Measurements from ENCODE around the gene NF1.

NF1 gene

DNA sequence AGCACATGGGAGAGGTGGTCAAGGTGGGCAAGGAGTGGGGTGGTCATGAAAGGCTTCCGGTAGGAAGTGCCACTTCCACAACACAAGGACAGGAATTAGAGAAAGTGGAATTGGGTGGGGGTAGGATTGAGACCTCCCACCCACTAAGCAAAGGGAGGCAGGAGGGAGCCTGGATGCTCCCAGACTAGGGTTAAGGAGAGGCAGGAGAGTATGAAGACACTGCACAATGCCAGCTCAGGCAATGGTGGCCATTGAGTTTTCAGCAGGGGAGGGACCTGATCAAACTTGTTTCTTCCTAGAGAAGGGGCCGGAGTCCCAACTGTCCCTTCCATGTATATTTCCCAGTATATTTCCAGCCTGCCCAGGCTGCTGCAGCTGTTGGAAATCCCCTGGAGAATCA lies 293.6 kb downstream of the NF1 start:
- POLR2A ChIA-PET: no interaction called here
- no peaks in the 10 kb centered on the region for H3K36me3 ChIP-seq (ENCODE audit: control insufficient read depth in 2 of 2, insufficient read depth in 1 of 2, low read length in 2 of 2)
- no peak for TF ChIP-seq ZNF423 (tag by site-specific recombination; IDR thresholded peaks at IDR 0.05)
- no peak for TF ChIP-seq ZNF23 (tag by site-specific recombination; IDR thresholded peaks at IDR 0.05; ENCODE audit: borderline replicate concordance)
- TF ChIP-seq HIC1 (tag by site-specific recombination; IDR thresholded peaks at IDR 0.05): no peak
- no peak for TF ChIP-seq SCRT2 (tag by site-specific recombination; IDR thresholded peaks at IDR 0.05)
- TF ChIP-seq, protein P1, sequence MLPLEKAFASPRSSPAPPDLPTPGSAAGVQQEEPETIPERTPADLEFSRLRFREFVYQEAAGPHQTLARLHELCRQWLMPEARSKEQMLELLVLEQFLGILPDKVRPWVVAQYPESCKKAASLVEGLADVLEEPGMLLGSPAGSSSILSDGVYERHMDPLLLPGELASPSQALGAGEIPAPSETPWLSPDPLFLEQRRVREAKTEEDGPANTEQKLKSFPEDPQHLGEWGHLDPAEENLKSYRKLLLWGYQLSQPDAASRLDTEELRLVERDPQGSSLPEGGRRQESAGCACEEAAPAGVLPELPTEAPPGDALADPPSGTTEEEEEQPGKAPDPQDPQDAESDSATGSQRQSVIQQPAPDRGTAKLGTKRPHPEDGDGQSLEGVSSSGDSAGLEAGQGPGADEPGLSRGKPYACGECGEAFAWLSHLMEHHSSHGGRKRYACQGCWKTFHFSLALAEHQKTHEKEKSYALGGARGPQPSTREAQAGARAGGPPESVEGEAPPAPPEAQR (tag by site-specific recombination; IDR thresholded peaks at IDR 0.05): no peak
- no peak for TF ChIP-seq ZNF521 (tag by site-specific recombination; IDR thresholded peaks at IDR 0.05)
- no peak for TF ChIP-seq ZFHX2 (tag by site-specific recombination; conservative IDR thresholded peaks at IDR 0.05)
- TF ChIP-seq ZNF600 (tag by site-specific recombination; IDR thresholded peaks at IDR 0.05): 0 out of 2 replicates have a peak, but pooled peaks have one; percentile 24
- no peak overlapping the region for H3K4me3 ChIP-seq (ENCODE audit: low read depth, low read length)
- CTCF ChIA-PET: interaction anchor here (0.6 to 3.5 kb wide), 8 partner anchors 10 to 291 kb away, joined by 3 to 43 read pairs (median 8); no protein-coding TSS in a partner anchor
- H3K4me1 ChIP-seq (ENCODE audit: control insufficient read depth, insufficient read depth, low read length): no peaks in the 10 kb centered on the region
- no peak overlapping the region for H3K27ac ChIP-seq (ENCODE audit: extremely low read depth, low read depth, low read length)
- H3K9me3 ChIP-seq (ENCODE audit: control insufficient read depth, insufficient read depth, low read depth, low read length): no peaks in the 10 kb centered on the region

- H3K4me1 ChIP-seq (ENCODE audit: control insufficient read depth, insufficient read depth, low read length): no peaks in the 10 kb centered on the region
- POLR2A ChIA-PET: interaction anchor here (0.8 to 1.0 kb wide), 2 partner anchors 482 to 558 kb away, joined by 3 read pairs; partner anchors contain the start of gene ATAD5
- no peak overlapping the region for H3K4me3 ChIP-seq (ENCODE audit: low read depth, low read length)
- CTCF ChIA-PET: interaction anchor here (0.5 to 3.5 kb wide), 31 partner anchors 9 to 1677 kb away, joined by 3 to 43 read pairs (median 3); no protein-coding TSS in a partner anchor
- H3K9me3 ChIP-seq (ENCODE audit: control insufficient read depth, insufficient read depth, low read depth, low read length): no peaks in the 10 kb centered on the region
- H3K27ac ChIP-seq (ENCODE audit: extremely low read depth, low read depth, low read length): no peak overlapping the region
- peak; percentile 24; the same call in 1 of the 2 replicates for TF ChIP-seq ZBTB48 (tag by site-specific recombination; IDR thresholded peaks at IDR 0.05)
- peak; percentile 55 for TF ChIP-seq CTCF (tag by site-specific recombination; IDR thresholded peaks at IDR 0.05)
- TF ChIP-seq SP3 (tag by site-specific recombination; IDR thresholded peaks at IDR 0.05): no peak
- 0 out of 2 replicates have a peak, but pooled peaks have one; percentile 40 for TF ChIP-seq ZNF2 (tag by site-specific recombination; IDR thresholded peaks at IDR 0.05)
- H3K36me3 ChIP-seq (ENCODE audit: control insufficient read depth in 2 of 2, insufficient read depth in 1 of 2, low read length in 2 of 2): no peaks in the 10 kb centered on the region
These were observed 294.2 kb downstream of the NF1 start for GRCh38 chr17:31388770-31389656.

DNA sequence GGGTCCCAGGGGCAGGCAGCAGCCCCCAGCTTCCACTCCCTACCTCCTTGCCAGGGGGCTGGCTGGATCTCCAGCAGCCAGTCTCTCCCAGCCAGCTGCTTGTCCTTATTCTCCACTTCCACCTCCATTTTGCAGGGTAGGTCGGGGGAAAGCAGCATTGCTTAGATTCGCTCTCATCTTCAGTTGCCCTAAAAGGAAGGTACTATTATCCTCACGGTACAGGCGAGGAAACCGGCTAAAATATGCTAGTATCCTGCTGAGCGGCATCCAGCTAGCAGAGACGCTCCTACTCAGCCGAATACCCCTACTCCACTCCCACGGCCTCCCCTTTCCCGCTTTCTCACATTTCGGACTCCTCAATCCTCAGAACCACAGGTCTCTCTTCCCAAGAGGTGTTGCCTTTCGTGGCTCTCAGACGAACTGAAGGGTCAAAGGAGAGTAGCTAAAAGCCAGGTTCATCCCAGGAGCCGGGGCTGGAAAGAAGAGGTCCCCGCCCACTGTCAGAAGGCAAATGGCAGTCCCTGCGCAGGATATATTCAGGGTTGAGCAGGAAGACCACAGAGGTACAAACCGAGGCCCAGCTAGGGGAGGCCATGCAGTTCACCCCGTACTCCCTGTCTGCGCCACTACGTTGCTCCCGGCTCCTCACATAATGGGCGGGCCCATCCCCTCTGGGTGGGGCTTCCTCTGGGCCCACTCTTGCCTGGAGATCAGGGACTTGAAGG lies 295.0 kb downstream of the NF1 start:
- ChIA-PET CTCF (interaction anchor here (0.6 to 3.5 kb wide), 26 partner anchors 9 to 452 kb away, joined by 3 to 43 read pairs (median 3); no protein-coding TSS in a partner anchor), POLR2A (interaction anchor here (0.8 to 1.0 kb wide), 2 partner anchors 483 to 559 kb away, joined by 3 read pairs; partner anchors contain the start of gene ATAD5)
- no peak overlapping the region for H3K27ac ChIP-seq (ENCODE audit: extremely low read depth, low read depth, low read length)
- H3K4me1 ChIP-seq (ENCODE audit: control insufficient read depth, insufficient read depth, low read length): no peaks in the 10 kb centered on the region
- TF ChIP-seq, protein P2, sequence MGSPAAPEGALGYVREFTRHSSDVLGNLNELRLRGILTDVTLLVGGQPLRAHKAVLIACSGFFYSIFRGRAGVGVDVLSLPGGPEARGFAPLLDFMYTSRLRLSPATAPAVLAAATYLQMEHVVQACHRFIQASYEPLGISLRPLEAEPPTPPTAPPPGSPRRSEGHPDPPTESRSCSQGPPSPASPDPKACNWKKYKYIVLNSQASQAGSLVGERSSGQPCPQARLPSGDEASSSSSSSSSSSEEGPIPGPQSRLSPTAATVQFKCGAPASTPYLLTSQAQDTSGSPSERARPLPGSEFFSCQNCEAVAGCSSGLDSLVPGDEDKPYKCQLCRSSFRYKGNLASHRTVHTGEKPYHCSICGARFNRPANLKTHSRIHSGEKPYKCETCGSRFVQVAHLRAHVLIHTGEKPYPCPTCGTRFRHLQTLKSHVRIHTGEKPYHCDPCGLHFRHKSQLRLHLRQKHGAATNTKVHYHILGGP (tag by site-specific recombination; IDR thresholded peaks at IDR 0.05): no peak
- TF ChIP-seq ZNF596 (tag by site-specific recombination; IDR thresholded peaks at IDR 0.05) (no peak), ZNF2 (tag by site-specific recombination; IDR thresholded peaks at IDR 0.05) (0 out of 2 replicates have a peak, but pooled peaks have one; percentile 3), PRDM10 (tag by site-specific recombination; IDR thresholded peaks at IDR 0.05) (peak; percentile 72), SP2 (tag by site-specific recombination; IDR thresholded peaks at IDR 0.05) (peak; percentile 28), ZFHX2 (tag by site-specific recombination; conservative IDR thresholded peaks at IDR 0.05) (peak; percentile 48)
- H3K4me3 ChIP-seq (ENCODE audit: low read depth, low read length): no peak overlapping the region
- H3K36me3 ChIP-seq (ENCODE audit: control insufficient read depth in 2 of 2, insufficient read depth in 1 of 2, low read length in 2 of 2): no peaks in the 10 kb centered on the region
- no peaks in the 10 kb centered on the region for H3K9me3 ChIP-seq (ENCODE audit: control insufficient read depth, insufficient read depth, low read depth, low read length)

Data from HEK293 (cell line).